Measurements from ENCODE around the gene TMEM51. TPM values are rescaled to one million over a fixed set of nuclear protein-coding genes. Genes with fewer than 3 reads are reported as not detected.

The TMEM51 gene
- polyA plus RNA-seq, 1 donor from 2014 or later = 1.7 TPM

DNA sequence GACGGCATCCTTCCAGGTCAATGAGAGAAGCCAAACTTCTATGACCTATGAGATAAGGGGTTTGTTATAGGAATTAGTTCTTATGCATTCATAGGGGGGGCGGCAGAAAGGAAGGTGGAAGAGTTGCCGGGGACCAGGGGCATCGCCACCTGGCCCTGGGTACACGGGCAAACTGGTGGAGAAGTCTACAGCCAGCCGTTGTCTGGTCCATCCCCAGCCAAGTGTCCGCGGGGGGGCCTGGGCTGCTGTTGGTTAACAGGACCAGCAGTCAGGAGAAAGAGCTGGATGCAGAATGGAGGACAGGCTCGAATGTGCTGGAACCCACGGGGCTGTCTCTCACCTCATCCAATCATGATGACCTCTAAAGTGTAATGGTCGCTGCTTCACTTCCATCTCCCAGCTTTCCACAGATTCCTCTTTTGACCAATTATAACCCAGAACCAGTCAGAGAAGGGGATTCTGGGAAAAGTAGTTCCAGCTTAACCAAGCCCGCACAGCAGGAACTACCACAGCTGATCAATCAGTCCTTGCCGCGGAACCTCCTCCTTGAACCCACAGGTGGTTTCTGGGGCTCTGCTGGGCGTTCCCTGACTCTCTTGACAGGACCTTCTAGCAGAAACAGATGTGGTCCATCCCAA, 17.8 kb downstream of the TMEM51 start:
- Histone ChIP-seq H3K79me2 (replicated peaks; ENCODE audit: insufficient read depth, low read length) (no peaks in the 10 kb centered on the region), H3K4me2 (ENCODE audit: low read length) (no peak overlapping the region), H2AFZ (ENCODE audit: low read depth, low read length) (no peak overlapping the region), H3K9ac (ENCODE audit: low read length) (no peak overlapping the region), H3K27ac (ENCODE audit: low read length) (no peak overlapping the region), H3K9me3 (ENCODE audit: low read length) (no peaks in the 10 kb centered on the region), H4K20me1 (ENCODE audit: insufficient read depth) (no peaks in the 10 kb centered on the region), H3F3A (ENCODE audit: insufficient read depth, low read length, poor library complexity, severe bottlenecking) (no peaks in the 10 kb centered on the region), H3K36me3 (ENCODE audit: insufficient read depth, low read length) (no peaks in the 10 kb centered on the region), H3K9me2 (ENCODE audit: insufficient read depth, low read length) (no peaks in the 10 kb centered on the region), H3K4me3 (ENCODE audit: low read length) (no peak overlapping the region), H3K27me3 (ENCODE audit: insufficient read depth, low read depth, low read length) (no peaks in the 10 kb centered on the region)
- TF ChIP-seq, protein P1, sequence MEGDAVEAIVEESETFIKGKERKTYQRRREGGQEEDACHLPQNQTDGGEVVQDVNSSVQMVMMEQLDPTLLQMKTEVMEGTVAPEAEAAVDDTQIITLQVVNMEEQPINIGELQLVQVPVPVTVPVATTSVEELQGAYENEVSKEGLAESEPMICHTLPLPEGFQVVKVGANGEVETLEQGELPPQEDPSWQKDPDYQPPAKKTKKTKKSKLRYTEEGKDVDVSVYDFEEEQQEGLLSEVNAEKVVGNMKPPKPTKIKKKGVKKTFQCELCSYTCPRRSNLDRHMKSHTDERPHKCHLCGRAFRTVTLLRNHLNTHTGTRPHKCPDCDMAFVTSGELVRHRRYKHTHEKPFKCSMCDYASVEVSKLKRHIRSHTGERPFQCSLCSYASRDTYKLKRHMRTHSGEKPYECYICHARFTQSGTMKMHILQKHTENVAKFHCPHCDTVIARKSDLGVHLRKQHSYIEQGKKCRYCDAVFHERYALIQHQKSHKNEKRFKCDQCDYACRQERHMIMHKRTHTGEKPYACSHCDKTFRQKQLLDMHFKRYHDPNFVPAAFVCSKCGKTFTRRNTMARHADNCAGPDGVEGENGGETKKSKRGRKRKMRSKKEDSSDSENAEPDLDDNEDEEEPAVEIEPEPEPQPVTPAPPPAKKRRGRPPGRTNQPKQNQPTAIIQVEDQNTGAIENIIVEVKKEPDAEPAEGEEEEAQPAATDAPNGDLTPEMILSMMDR (IDR thresholded peaks at IDR 0.05; ENCODE audit: poor library complexity, severe bottlenecking) = no peak
- no peak for TF ChIP-seq EZH2 (IDR thresholded peaks at IDR 0.05; ENCODE audit: borderline replicate concordance, insufficient read depth, low read length, poor library complexity, severe bottlenecking)
- TF ChIP-seq SMC3 (conservative IDR thresholded peaks at IDR 0.05; ENCODE audit: poor library complexity) = no peak
- no peak for TF ChIP-seq RAD21 (conservative IDR thresholded peaks at IDR 0.05)
- TF ChIP-seq POLR2AphosphoS5 (IDR thresholded peaks at IDR 0.05) = no peak
- no peak for TF ChIP-seq MXI1 (conservative IDR thresholded peaks at IDR 0.05; ENCODE audit: poor library complexity, severe bottlenecking)
- TF ChIP-seq EP300 (conservative IDR thresholded peaks at IDR 0.05; ENCODE audit: poor library complexity, severe bottlenecking) = no peak
- TF ChIP-seq, protein P2, sequence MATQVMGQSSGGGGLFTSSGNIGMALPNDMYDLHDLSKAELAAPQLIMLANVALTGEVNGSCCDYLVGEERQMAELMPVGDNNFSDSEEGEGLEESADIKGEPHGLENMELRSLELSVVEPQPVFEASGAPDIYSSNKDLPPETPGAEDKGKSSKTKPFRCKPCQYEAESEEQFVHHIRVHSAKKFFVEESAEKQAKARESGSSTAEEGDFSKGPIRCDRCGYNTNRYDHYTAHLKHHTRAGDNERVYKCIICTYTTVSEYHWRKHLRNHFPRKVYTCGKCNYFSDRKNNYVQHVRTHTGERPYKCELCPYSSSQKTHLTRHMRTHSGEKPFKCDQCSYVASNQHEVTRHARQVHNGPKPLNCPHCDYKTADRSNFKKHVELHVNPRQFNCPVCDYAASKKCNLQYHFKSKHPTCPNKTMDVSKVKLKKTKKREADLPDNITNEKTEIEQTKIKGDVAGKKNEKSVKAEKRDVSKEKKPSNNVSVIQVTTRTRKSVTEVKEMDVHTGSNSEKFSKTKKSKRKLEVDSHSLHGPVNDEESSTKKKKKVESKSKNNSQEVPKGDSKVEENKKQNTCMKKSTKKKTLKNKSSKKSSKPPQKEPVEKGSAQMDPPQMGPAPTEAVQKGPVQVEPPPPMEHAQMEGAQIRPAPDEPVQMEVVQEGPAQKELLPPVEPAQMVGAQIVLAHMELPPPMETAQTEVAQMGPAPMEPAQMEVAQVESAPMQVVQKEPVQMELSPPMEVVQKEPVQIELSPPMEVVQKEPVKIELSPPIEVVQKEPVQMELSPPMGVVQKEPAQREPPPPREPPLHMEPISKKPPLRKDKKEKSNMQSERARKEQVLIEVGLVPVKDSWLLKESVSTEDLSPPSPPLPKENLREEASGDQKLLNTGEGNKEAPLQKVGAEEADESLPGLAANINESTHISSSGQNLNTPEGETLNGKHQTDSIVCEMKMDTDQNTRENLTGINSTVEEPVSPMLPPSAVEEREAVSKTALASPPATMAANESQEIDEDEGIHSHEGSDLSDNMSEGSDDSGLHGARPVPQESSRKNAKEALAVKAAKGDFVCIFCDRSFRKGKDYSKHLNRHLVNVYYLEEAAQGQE (IDR thresholded peaks at IDR 0.05; ENCODE audit: borderline replicate concordance) = no peak
- TF ChIP-seq TAF1 (IDR thresholded peaks at IDR 0.05; ENCODE audit: low read depth) = no peak

DNA sequence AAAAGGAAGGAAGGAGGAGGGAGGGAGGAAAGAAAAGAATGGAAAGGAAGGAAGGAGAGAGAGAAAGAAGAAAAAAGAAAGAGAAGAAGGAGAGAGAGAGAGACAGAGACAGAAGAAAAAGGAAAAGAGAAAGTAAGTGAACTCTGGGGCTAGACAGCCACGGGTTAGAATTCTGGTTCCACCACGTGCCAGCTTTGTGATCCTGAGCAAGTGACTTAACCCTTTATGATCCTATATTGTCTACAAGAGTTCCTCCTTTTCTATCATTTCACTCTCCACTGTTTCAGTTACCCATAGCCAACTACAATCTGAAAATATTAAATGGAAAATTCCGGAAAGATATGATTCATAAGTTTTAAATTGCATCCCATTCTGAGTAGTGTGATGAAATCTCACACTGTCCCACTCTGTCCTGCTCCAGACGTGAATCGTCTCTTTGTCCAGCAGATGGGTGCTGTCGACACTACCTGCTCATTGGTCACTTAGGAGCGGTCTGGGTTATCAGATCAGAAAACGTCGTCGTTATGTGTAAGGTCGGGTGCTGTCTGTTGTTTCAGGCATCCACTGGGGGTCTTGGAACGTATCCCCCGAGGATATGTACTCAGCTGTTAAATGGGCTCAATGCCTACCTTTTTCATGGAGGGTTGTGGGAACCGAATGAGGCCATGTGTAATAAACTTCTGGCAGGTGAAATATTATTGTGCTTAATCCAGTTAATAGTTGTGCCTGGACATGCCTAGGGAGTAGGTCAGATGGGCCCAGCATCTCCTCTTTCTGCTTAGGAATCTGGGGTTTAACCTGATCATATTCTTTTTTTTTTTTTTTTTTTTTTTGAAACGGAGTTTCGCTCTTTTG, 19.1 kb downstream of the TMEM51 start:
- Histone ChIP-seq H3K4me3 (ENCODE audit: low read length) (no peak overlapping the region), H3K9me3 (ENCODE audit: low read length) (no peaks in the 10 kb centered on the region), H3K4me2 (ENCODE audit: low read length) (no peak overlapping the region), H2AFZ (ENCODE audit: low read depth, low read length) (no peak overlapping the region), H3K9me2 (ENCODE audit: insufficient read depth, low read length) (no peaks in the 10 kb centered on the region), H3K9ac (ENCODE audit: low read length) (no peak overlapping the region), H4K20me1 (ENCODE audit: insufficient read depth) (no peaks in the 10 kb centered on the region), H3F3A (ENCODE audit: insufficient read depth, low read length, poor library complexity, severe bottlenecking) (no peaks in the 10 kb centered on the region), H3K79me2 (replicated peaks; ENCODE audit: insufficient read depth, low read length) (no peaks in the 10 kb centered on the region), H3K27me3 (ENCODE audit: insufficient read depth, low read depth, low read length) (no peaks in the 10 kb centered on the region), H3K27ac (ENCODE audit: low read length) (no peak overlapping the region), H3K36me3 (ENCODE audit: insufficient read depth, low read length) (no peaks in the 10 kb centered on the region)
- TF ChIP-seq EP300 (conservative IDR thresholded peaks at IDR 0.05; ENCODE audit: poor library complexity, severe bottlenecking) (no peak), TAF1 (IDR thresholded peaks at IDR 0.05; ENCODE audit: low read depth) (no peak), SMC3 (conservative IDR thresholded peaks at IDR 0.05; ENCODE audit: poor library complexity) (no peak), EZH2 (IDR thresholded peaks at IDR 0.05; ENCODE audit: borderline replicate concordance, insufficient read depth, low read length, poor library complexity, severe bottlenecking) (no peak), RAD21 (conservative IDR thresholded peaks at IDR 0.05) (no peak), MXI1 (conservative IDR thresholded peaks at IDR 0.05; ENCODE audit: poor library complexity, severe bottlenecking) (no peak), POLR2AphosphoS5 (IDR thresholded peaks at IDR 0.05) (no peak)
- TF ChIP-seq, protein P2 (IDR thresholded peaks at IDR 0.05; ENCODE audit: borderline replicate concordance) = no peak
- TF ChIP-seq, protein P1 (IDR thresholded peaks at IDR 0.05; ENCODE audit: poor library complexity, severe bottlenecking) = no peak
